GM12864 (cell line): Measurements from ENCODE around the gene GADL1.

Source experiments
- DNase-seq: peaks from one replicate; pipeline ENCODE4 v3.0.0-alpha.2; 2011; ENCODE audit warnings: low read depth
- H3K4me3 ChIP-seq: 2 replicates; pipeline ENCODE4 v1.5.1; 2011; ENCODE audit warnings: mild to moderate bottlenecking, low read depth, low read length, control low read depth
- CTCF ChIP-seq: IDR thresholded peaks from 2 replicates; pipeline ENCODE4 v1.5.1; 2011; ENCODE audit warnings: low read depth, mild to moderate bottlenecking, moderate library complexity, low read length, control low read depth, inconsistent platforms; ENCODE audit errors: missing control alignments

The GADL1 gene

DNA sequence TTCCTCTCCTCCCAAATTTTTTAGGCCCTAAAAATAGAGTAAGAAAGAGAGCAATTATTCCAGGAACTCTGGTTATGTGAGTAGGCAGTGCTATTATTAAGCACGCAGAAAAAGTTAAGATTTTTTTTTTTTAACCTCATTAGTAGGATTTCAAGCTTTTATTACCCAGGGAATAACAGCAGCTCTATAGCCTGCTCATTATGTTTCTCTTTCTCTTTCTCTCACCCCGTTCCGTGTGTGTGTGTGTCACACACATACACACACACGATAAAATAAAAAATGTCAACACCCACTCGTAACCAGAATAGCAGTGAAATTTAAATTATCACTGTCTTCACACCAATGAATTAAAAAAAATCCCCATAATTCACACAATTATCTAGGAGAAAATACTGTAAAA, 30.3 kb downstream of the GADL1 start:
- DNase-seq = no peak
- H3K4me3 ChIP-seq = no peak overlapping the region
- no peak for TF ChIP-seq CTCF

DNA sequence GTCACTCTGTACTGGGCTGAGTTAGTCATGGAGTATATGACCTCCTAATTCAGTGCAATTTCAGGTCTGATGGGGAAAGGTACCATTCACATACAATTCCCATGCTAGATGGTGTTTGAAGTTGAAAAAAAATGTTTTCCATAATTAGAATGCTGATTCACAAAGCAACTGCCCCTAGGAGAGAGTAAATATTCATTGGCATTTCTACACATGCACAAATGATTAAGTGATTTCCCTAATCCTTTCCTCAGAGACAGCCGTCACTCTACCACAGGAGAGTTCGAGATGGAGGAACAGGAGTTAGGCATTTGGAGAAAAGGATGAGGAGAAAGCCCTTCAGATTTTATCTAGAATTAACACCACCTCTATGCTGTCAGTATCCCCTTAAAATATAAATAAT, 32.5 kb downstream of the GADL1 start:
- no peak for TF ChIP-seq CTCF
- H3K4me3 ChIP-seq = no peak overlapping the region
- DNase-seq = no peak

GRCh38 chr3:30858894-30859389, 35.5 kb downstream of the GADL1 start:
- DNase-seq = no peak

GRCh38 chr3:30855400-30856292, 38.8 kb downstream of the GADL1 start:
- no peak for DNase-seq
- no peak overlapping the region for H3K4me3 ChIP-seq
- no peak for TF ChIP-seq CTCF

More at GRCh38 chr3:30858894-30859389, 35.5 kb downstream of the GADL1 start:
- H3K4me3 ChIP-seq = no peak overlapping the region
- no peak for TF ChIP-seq CTCF

DNA sequence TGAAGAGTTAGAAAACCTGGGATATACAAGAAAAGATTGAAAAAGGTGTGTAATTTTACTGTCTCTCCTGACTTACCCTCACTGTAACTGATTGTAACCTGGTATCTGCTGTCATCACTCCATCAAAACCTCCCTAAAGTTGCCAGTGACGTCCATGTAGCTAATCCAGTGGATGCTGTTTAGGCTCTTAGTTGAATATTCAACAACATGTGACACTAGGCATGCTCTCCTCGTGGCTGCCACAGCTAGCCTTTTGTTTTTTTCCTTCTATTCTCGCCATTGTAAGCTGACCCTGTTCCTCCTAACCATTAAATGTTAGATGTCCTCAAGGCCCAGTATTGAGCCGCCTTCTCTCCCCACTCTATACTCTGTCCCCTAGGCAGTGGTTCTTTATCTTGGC, 41.6 kb downstream of the GADL1 start:
- no peak for TF ChIP-seq CTCF
- DNase-seq = no peak
- no peak overlapping the region for H3K4me3 ChIP-seq

DNA sequence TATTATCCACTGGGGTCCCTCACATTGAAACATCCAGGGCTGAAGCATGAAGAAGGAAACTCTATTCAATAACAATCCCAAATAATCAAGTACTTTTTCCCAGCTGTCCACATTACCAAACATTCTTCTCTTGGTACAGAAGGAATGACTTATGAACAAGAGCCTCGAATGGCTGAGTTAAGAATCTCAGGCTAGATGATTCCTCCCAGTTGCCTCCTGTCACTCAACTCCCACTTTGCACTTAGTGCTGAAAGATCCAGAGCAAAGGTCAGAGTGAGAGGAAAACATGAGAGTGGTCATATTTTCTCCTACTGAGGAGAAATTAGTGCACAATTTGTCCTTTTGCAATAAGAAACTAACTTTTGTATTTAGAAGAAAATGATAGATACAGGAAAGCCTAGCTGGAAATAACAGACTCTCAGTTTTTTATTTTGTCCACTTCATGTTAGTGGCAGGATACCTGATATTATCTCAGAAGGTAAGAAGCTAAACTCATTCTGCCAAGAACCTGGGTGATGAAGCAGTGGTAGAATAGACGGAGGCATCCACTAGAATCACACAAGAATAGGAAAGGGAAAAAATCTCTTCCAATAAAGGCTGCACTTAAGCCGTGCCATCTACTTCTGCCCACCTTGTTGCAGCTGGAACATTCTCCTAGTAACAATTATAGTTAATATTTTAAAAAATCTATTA, 46.2 kb downstream of the GADL1 start:
- TF ChIP-seq CTCF = no peak
- no peak for DNase-seq
- H3K4me3 ChIP-seq = no peak overlapping the region

DNA sequence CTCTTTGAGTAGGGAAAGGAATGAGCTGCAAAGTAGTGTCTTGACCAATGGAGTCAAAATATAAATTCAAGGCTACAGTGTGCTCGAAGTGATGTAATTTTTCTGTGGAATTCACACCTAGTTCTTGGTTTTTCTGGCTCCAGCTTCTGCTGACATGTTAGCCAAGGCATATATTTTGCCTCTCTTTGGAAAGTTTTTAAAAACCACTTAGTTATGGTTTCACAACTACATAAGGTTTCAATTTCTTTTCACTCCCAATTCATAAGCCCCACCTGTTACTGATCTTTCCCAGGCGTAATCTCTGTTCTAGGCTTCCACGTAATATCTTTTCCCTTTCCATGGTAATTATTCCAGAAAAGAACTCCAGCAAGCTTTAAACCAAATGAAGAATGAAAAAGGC, 46.9 kb downstream of the GADL1 start:
- no peak for TF ChIP-seq CTCF
- H3K4me3 ChIP-seq = no peak overlapping the region
- DNase-seq = no peak
